ENCODE data around the gene TMEM253.

- TF ChIP-seq POLR2AphosphoS5 (IDR thresholded peaks at IDR 0.05; ENCODE audit: borderline replicate concordance, low read depth, low read length), result no peak
- TF ChIP-seq EZH2 (IDR thresholded peaks at IDR 0.05), result no peak
- no peak for TF ChIP-seq FOXP2 (optimal IDR thresholded peaks at IDR 0.05; ENCODE audit: control extremely low read depth, extremely low read length, insufficient read depth)
These were observed 1.8 kb upstream of the TMEM253 start for GRCh38 chr14:21098892-21099595.

Data from SK-N-MC (cell line).